T-helper 22 cell (primary cell): ENCODE measurements around the gene TRIM62.

Experiments
- DNase-seq: peaks from one replicate; pipeline ENCODE4 v3.0.0-alpha.2; 2020; ENCODE audit warnings: low read depth

The TRIM62 gene

GRCh38 chr1:33180226-33180910 is 1.5 kb downstream of the TRIM62 start:
- DNase-seq = no peak

GRCh38 chr1:33178836-33179439 is 2.9 kb downstream of the TRIM62 start:
- no peak for DNase-seq

- no peak for DNase-seq
Measured at GRCh38 chr1:33177996-33178540, 3.8 kb downstream of the TRIM62 start.

- no peak for DNase-seq
Measured at GRCh38 chr1:33176887-33177286, 5.0 kb downstream of the TRIM62 start.

- DNase-seq = no peak
Measured at GRCh38 chr1:33176362-33176850, 5.4 kb downstream of the TRIM62 start.

- no peak for DNase-seq
Measured at GRCh38 chr1:33175865-33176264, 6.0 kb downstream of the TRIM62 start.

- DNase-seq = no peak
Measured at GRCh38 chr1:33173091-33173490, 8.8 kb downstream of the TRIM62 start.

GRCh38 chr1:33171977-33172813 is 9.6 kb downstream of the TRIM62 start:
- no peak for DNase-seq

- no peak for DNase-seq
Measured at GRCh38 chr1:33170351-33171274, 11.2 kb downstream of the TRIM62 start.

GRCh38 chr1:33169290-33170055 is 12.4 kb downstream of the TRIM62 start:
- DNase-seq = no peak

- DNase-seq = no peak
Measured at GRCh38 chr1:33168556-33169289, 13.1 kb downstream of the TRIM62 start.

GRCh38 chr1:33167650-33168447 is 14.0 kb downstream of the TRIM62 start:
- no peak for DNase-seq

GRCh38 chr1:33165809-33166208 is 16.0 kb downstream of the TRIM62 start:
- no peak for DNase-seq

- DNase-seq = no peak
Measured at GRCh38 chr1:33165209-33165608, 16.6 kb downstream of the TRIM62 start.

GRCh38 chr1:33163621-33164519 is 18.0 kb downstream of the TRIM62 start:
- DNase-seq = no peak

GRCh38 chr1:33162141-33162540 is 19.7 kb downstream of the TRIM62 start:
- no peak for DNase-seq

- DNase-seq = no peak
Measured at GRCh38 chr1:33161061-33161681, 20.7 kb downstream of the TRIM62 start.

- DNase-seq = no peak
Measured at GRCh38 chr1:33159577-33159976, 22.3 kb downstream of the TRIM62 start.
